ENCODE measurements around the gene LMTK3.

GRCh38 chr19:48514123-48514458 is 2.5 kb upstream of the LMTK3 start:
- TF ChIP-seq POLR2A (IDR thresholded peaks at IDR 0.05) (no peak), CTCF (IDR thresholded peaks at IDR 0.05) (no peak)
